GM12874 (cell line): ENCODE data around the gene ACACA.

Experiments used
- CTCF ChIP-seq: IDR thresholded peaks from 2 replicates; pipeline ENCODE4 v1.5.1; 2011; ENCODE audit warnings: low read depth, mild to moderate bottlenecking, control low read depth, low read length, moderate library complexity; ENCODE audit not compliant: insufficient read depth

ACACA gene

DNA sequence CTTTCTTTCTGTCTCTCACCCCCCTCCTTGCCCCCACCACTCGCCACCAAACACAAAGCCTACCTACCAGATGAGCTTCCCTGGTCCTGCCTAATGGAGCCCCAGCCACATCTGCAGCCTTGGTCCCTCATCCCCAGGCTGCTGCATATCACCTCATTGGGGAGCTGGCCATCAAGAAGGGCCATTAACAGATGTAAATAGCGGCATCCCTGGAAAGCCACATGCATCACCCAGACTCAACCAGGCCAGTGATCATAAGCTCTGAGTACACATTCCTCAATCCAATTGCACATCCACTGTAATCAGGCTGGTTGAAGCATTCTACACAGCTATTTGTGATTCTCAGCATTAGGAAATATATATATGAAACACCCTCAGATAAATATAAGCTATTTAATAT lies 242.6 kb downstream of the ACACA start:
- TF ChIP-seq CTCF = no peak

GRCh38 chr17:37162800-37163199 lies 243.8 kb downstream of the ACACA start:
- TF ChIP-seq CTCF = no peak

DNA sequence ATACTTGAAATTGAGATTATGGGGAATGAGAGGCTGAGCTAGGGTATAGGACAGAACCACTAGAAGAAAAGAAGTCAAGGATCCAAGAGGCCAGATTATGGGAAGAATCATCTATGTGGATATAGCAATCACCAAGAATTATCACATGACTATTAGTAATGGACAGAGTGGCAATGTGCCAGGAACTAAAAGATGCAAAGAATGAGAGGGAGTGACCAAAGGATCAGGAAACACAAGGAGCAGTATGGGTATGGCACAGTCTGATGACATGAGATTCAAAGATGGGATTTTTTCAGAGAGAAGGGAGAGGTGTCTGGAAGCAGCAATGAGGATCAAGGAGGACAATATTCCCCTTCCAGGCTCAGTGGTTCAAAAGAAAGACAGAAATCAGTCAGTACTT lies 245.7 kb downstream of the ACACA start:
- TF ChIP-seq CTCF = no peak

- no peak for TF ChIP-seq CTCF
Measured at GRCh38 chr17:37158290-37158689, 248.3 kb downstream of the ACACA start.

GRCh38 chr17:37148156-37148555 lies 258.5 kb downstream of the ACACA start:
- no peak for TF ChIP-seq CTCF

DNA sequence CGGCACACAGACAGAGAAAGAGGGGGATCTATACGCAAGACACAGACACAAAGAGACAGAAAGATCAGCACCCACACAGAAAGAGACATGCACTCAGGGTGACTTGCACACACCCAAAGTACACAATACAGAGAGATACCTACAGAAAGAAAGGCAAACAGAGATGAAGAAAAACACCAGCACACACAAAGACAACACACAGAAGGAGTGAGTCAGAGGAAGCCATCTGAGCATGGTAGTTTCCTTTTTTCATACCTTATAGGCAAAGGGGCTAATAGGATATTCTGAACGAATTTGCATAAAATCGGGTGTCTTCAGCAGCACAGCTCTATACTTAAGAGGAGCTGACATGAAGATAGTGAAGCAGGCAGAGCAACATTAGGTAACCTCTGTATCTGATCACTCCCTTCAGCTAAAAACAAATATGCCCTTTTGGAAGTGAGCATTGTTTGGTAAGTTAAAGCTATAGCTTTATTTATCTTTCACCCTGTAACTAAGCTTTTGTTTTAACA lies 259.3 kb downstream of the ACACA start:
- TF ChIP-seq CTCF = no peak

DNA sequence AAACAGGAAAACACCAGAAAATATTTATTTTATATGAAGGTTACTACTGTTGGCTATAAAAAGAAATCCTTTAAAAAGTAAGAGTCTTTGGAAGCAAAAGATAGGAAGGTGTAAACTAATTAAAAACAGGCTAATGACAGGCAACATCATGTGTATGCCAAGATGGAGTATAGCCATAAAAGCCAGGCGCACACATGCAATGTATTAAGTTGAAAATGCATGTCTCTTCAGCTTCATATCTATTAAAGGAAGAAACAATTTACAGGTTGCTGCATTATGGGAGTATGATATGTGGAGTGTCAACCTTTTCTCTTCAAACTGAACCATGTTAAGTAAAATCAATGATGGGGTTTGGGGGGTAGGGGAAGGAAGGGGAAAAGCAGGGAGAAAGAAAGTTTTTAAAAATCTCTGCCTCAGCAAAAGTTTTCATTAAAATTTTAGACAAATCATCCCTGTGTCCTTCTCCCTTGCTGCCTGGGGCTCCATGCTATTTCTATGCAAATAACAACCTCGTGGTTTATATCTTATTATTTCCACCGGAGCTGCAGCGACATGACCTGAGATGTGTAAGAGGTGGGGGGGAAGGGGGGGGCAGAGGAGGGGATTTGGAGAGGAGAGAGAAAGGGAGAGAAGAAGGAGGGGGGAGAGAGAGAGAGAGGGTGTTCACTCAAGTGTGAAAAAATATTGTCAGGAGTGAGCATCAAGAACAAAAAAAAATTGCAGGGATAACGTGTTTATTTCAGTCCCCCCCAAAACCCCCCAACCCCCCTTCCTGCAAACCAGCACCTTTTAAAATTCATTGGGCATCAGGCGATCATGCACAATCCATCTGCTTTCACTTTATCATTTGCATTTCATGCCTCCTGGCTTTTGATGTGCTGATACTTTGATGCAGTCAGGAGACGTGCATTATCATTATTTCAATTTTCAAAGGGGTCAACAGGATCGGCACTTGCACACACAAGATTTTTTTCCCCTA lies 260.3 kb downstream of the ACACA start:
- no peak for TF ChIP-seq CTCF
